Endothelial cell of umbilical vein (primary cell): ENCODE results near the gene HES1. TPM values are rescaled to one million over a fixed set of nuclear protein-coding genes. Genes with fewer than 3 reads are reported as not detected.

Experiments used
- BruUV-seq: library from RNA; stranded (reverse); fragments of 400-500 nt; replicated peaks from 2 replicates; lab custom pipeline; 2021; lab: Mats Ljungman, UMichigan
- CTCF ChIA-PET: fragments of 300-600, 350-600 bp; sonication (Branson Sonifier 250); formaldehyde crosslinking; loops from one replicate; lab custom pipeline; 2021; ENCODE audit warnings: antibody characterized with exemption, inconsistent platforms; lab: Charles Lee
- POLR2A ChIA-PET: fragments of 300-600, 350-600 bp; sonication (Branson Sonifier 250); formaldehyde crosslinking; loops from one replicate; lab custom pipeline; 2021; ENCODE audit warnings: antibody characterized with exemption, inconsistent platforms; lab: Charles Lee
- DNase-seq: peaks from one replicate; pipeline ENCODE4 v3.0.0-alpha.2; 2011; ENCODE audit warnings: low read depth, low spot score
- FAIRE-seq: peaks from 2 replicates; lab custom pipeline; 2011; peaks lifted over from hg19 to GRCh38; lab: Jason Lieb, UNC
- H2AFZ ChIP-seq: 2 replicates; pipeline ENCODE4 v1.6.0; 2012; ENCODE audit warnings: low read depth, low read length, control low read depth, inconsistent platforms
- H3K27ac ChIP-seq: 2 replicates; pipeline ENCODE4 v1.5.1; 2011; ENCODE audit warnings: low read depth, mild to moderate bottlenecking, control low read depth, low read length, moderate library complexity; ENCODE audit not compliant: insufficient read depth
- H3K27me3 ChIP-seq, 2 experiments: 2 replicates each; pipeline versions ENCODE4 v1.6.0 to v1.6.1; 2011; ENCODE audit warnings: low read length in 2 of 2, mixed read lengths in 1 of 2; ENCODE audit not compliant: control insufficient read depth in 2 of 2, insufficient read depth in 2 of 2
- H3K36me3 ChIP-seq, 2 experiments: 2 replicates in 1 of 2; 3 replicates in 1 of 2; pipeline ENCODE4 v1.5.1; 2011; ENCODE audit warnings: low read length in 2 of 2, mild to moderate bottlenecking in 1 of 2, moderate library complexity in 1 of 2; ENCODE audit not compliant: control insufficient read depth in 2 of 2, insufficient read depth in 2 of 2; ENCODE audit errors: extremely low read depth in 1 of 2
- H3K4me1 ChIP-seq: 3 replicates; pipeline ENCODE4 v1.5.1; 2011; ENCODE audit warnings: mild to moderate bottlenecking, low read length; ENCODE audit not compliant: control insufficient read depth, insufficient read depth; ENCODE audit errors: extremely low read depth
- H3K4me2 ChIP-seq: 2 replicates; pipeline ENCODE4 v1.6.1; 2011; ENCODE audit warnings: low read length, control low read depth, mixed read lengths; ENCODE audit not compliant: insufficient read depth
- H3K4me3 ChIP-seq, 3 experiments: fragments of 200-600 bp in 1 of 3; sonication (generic), shearing (Covaris generic) in 1 of 3; replicated peaks in 1 of 3; 2 replicates each; pipeline ENCODE4 v1.5.1; 2011 to 2016; ENCODE audit warnings: control low read depth in 3 of 3, low read length in 3 of 3, mild to moderate bottlenecking in 2 of 3, inconsistent platforms in 1 of 3, low read depth in 1 of 3, moderate library complexity in 1 of 3; ENCODE audit not compliant: insufficient read depth in 1 of 3
- H3K79me2 ChIP-seq: 2 replicates; pipeline ENCODE4 v1.6.0; 2012; ENCODE audit warnings: low read length, inconsistent platforms; ENCODE audit not compliant: control insufficient read depth, insufficient read depth
- H3K9ac ChIP-seq: replicated peaks from 2 replicates; pipeline ENCODE3; 2011; ENCODE audit warnings: low read length, control low read depth; ENCODE audit not compliant: insufficient read depth; ENCODE audit errors: extremely low read depth
- H3K9me1 ChIP-seq: replicated peaks from 3 replicates; pipeline ENCODE4 v1.6.0; 2011; ENCODE audit warnings: mild to moderate bottlenecking, low read length; ENCODE audit not compliant: control insufficient read depth, insufficient read depth; ENCODE audit errors: extremely low read depth
- H3K9me3 ChIP-seq: replicated peaks from 2 replicates; pipeline ENCODE4 v1.5.1; 2012; ENCODE audit warnings: low read length, inconsistent platforms; ENCODE audit not compliant: control insufficient read depth, insufficient read depth
- H4K20me1 ChIP-seq: replicated peaks from 2 replicates; pipeline ENCODE3; 2011; ENCODE audit warnings: mild to moderate bottlenecking, low read length; ENCODE audit not compliant: control insufficient read depth, insufficient read depth; ENCODE audit errors: extremely low read depth
- EZH2 ChIP-seq: IDR thresholded peaks from 2 replicates; pipeline ENCODE4 v1.6.1; 2012; ENCODE audit warnings: borderline replicate concordance, low read depth, mild to moderate bottlenecking, moderate library complexity, low read length, inconsistent platforms; ENCODE audit not compliant: severe bottlenecking
- FOS ChIP-seq: IDR thresholded peaks from 2 replicates; pipeline ENCODE4 v1.6.1; 2011; ENCODE audit warnings: mild to moderate bottlenecking, low read length, moderate library complexity, borderline replicate concordance; ENCODE audit not compliant: insufficient read depth
- GATA2 ChIP-seq: IDR thresholded peaks from 2 replicates; pipeline ENCODE4 v1.7.0; 2011; ENCODE audit warnings: low read depth, mild to moderate bottlenecking, moderate library complexity, mixed read lengths, low read length; ENCODE audit not compliant: insufficient read length, insufficient read depth
- JUN ChIP-seq: IDR thresholded peaks from 2 replicates; pipeline ENCODE4 v1.6.1; 2011; ENCODE audit warnings: borderline replicate concordance, low read depth; ENCODE audit not compliant: insufficient read length, insufficient read depth
- MAX ChIP-seq: IDR thresholded peaks from 2 replicates; pipeline ENCODE4 v1.6.1; 2011; ENCODE audit not compliant: insufficient read depth, insufficient read length
- MYC ChIP-seq: IDR thresholded peaks from one replicate; pipeline ENCODE4 v1.6.1; 2011; ENCODE audit warnings: mild to moderate bottlenecking, low read depth, low read length
- POLR2A ChIP-seq: IDR thresholded peaks from 2 replicates; pipeline ENCODE4 v1.6.1; 2012; ENCODE audit warnings: low read depth, mild to moderate bottlenecking, control low read depth, low read length
- POLR2AphosphoS5 ChIP-seq: IDR thresholded peaks from 2 replicates; pipeline ENCODE4 v1.6.1; 2012; ENCODE audit warnings: low read depth, mild to moderate bottlenecking, control low read depth, low read length, moderate library complexity; ENCODE audit not compliant: insufficient read depth
- dilution Hi-C: fragments of 300-500 bp; cut with MboI; formaldehyde crosslinking; loops from one replicate; pipeline ENCODE4 v1.15.0; 2019; ENCODE audit warnings: low sequenced_read_pairs; ENCODE audit not compliant: extremely low pct_ligation_motif_present
- intact Hi-C: fragments of 100-400 bp; cut with micrococcal nuclease; formaldehyde crosslinking; loops from one replicate; pipeline ENCODE4 v1.10.0; 2022
- polyA plus RNA-seq, 4 experiments: library from polyadenylated mRNA; depleted of rRNA in 3 of 4; stranded (reverse) in 3 of 4; unstranded in 1 of 4; fragments of >200 nt; gene quantifications; 2 replicates each; pipeline versions ENCODE4 v1.2.1 to v1.2.3, GENCODE V29; 2011 to 2012; ENCODE audit warnings: missing spikeins in 1 of 4
- total RNA-seq: library from RNA; stranded (reverse); gene quantifications from 2 replicates; pipeline ENCODE4 v1.2.3, GENCODE V29; 2021
- TF ChIP-seq, protein P1 (sequence below), 2 donors: IDR thresholded peaks; 1 replicate in 1 of 2; 2 replicates in 1 of 2; pipeline ENCODE4 v1.5.1; 2011; ENCODE audit warnings: low read length in 2 of 2, mild to moderate bottlenecking in 2 of 2, moderate library complexity in 2 of 2, control low read depth in 1 of 2, inconsistent platforms in 1 of 2, low read depth in 1 of 2; ENCODE audit not compliant: insufficient read depth in 1 of 2; ENCODE audit errors: extremely low read depth in 1 of 2

The HES1 gene
- total and polyA plus RNA-seq, 2 donors (not counting 3 experiments of a cell fraction or from before 2014, with no cell fraction given): 42.0 to 210 TPM

DNA sequence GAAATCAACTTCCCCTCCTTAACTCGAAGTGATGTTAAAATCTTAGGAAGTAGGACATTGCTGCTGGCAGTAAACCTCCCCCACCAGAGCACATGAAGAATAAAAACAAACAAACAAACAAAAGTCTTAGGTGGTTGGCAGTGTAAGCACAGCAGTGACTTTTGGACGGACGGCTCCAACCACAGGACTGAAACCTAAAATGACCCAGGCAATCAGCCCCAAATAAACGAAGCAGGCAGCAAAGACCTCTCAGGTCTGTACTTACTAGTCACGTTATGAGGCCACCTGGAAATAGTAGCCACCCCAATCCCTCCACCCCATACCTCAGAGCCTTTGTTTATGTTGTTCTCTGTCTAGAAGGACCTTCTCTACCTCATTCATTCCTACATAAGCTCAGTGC lies 33.5 kb upstream of the HES1 start:
- Histone ChIP-seq H3K4me2 (no peak overlapping the region), H3K4me3 (no peak overlapping the region), H4K20me1 (no peaks in the 10 kb centered on the region), H3K79me2 (no peaks in the 10 kb centered on the region), H3K4me1 (no peaks in the 10 kb centered on the region), H2AFZ (no peak overlapping the region), H3K9ac (no peak overlapping the region), H3K9me3 (no peaks in the 10 kb centered on the region), H3K27ac (no peak overlapping the region), H3K27me3 (peaks cover 5 to 21% of the 10 kb centered on the region in 2 experiments), H3K9me1 (no peaks in the 10 kb centered on the region), H3K36me3 (no peaks in the 10 kb centered on the region)
- POLR2A ChIA-PET: no interaction called here
- TF ChIP-seq JUN (no peak), FOS (no peak)
- FAIRE-seq (no peak), DNase-seq (no peak)
- dilution Hi-C loops: no loop called here
- CTCF ChIA-PET: no interaction called here
- no TSS peak for BruUV-seq
- intact Hi-C loops: no loop called here

DNA sequence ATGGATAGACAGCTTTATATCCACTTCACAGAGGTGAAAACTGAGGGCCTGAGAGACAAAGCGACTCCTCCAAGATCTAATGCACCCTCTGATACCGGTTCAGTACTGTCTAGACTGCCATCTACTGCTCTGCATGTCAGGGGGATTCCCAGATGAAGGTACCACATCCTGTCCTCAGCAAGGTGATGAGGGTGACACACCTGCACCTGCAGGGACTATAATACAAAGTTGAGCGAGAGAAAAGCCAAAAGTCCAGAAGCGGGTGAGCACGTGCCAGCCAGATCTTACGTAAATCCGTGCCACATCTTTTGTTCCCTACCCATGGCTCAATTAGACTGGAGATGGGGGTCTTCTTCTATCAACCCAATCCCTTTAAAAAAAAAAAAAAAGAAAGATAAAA lies 32.4 kb upstream of the HES1 start:
- BruUV-seq: no TSS peak
- intact Hi-C loops (no loop called here), dilution Hi-C loops (no loop called here)
- Histone ChIP-seq H3K4me1 (no peaks in the 10 kb centered on the region), H3K4me3 (no peak overlapping the region), H3K79me2 (no peaks in the 10 kb centered on the region), H2AFZ (no peak overlapping the region), H3K36me3 (no peaks in the 10 kb centered on the region), H3K27me3 (peaks cover 5 to 21% of the 10 kb centered on the region in 2 experiments), H3K4me2 (no peak overlapping the region), H4K20me1 (no peaks in the 10 kb centered on the region), H3K9ac (no peak overlapping the region), H3K9me3 (no peaks in the 10 kb centered on the region), H3K27ac (no peak overlapping the region), H3K9me1 (no peaks in the 10 kb centered on the region)
- ChIA-PET CTCF (no interaction called here), POLR2A (no interaction called here)
- DNase-seq: no peak
- FAIRE-seq: no peak
- TF ChIP-seq POLR2AphosphoS5: no peak
- no peak for TF ChIP-seq MAX
- no peak for TF ChIP-seq FOS
- TF ChIP-seq JUN: no peak
- TF ChIP-seq, protein P1, sequence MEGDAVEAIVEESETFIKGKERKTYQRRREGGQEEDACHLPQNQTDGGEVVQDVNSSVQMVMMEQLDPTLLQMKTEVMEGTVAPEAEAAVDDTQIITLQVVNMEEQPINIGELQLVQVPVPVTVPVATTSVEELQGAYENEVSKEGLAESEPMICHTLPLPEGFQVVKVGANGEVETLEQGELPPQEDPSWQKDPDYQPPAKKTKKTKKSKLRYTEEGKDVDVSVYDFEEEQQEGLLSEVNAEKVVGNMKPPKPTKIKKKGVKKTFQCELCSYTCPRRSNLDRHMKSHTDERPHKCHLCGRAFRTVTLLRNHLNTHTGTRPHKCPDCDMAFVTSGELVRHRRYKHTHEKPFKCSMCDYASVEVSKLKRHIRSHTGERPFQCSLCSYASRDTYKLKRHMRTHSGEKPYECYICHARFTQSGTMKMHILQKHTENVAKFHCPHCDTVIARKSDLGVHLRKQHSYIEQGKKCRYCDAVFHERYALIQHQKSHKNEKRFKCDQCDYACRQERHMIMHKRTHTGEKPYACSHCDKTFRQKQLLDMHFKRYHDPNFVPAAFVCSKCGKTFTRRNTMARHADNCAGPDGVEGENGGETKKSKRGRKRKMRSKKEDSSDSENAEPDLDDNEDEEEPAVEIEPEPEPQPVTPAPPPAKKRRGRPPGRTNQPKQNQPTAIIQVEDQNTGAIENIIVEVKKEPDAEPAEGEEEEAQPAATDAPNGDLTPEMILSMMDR (IDR thresholded peaks at IDR 0.05; ENCODE audit: extremely low read depth in 1 of 2, insufficient read depth in 1 of 2, low read depth in 1 of 2, low read length in 2 of 2): no peak
- no peak for TF ChIP-seq GATA2
- no peak for TF ChIP-seq EZH2
- no peak for TF ChIP-seq MYC
- no peak for TF ChIP-seq POLR2A
